ENCODE measurements around the gene MRPL55.

DNA sequence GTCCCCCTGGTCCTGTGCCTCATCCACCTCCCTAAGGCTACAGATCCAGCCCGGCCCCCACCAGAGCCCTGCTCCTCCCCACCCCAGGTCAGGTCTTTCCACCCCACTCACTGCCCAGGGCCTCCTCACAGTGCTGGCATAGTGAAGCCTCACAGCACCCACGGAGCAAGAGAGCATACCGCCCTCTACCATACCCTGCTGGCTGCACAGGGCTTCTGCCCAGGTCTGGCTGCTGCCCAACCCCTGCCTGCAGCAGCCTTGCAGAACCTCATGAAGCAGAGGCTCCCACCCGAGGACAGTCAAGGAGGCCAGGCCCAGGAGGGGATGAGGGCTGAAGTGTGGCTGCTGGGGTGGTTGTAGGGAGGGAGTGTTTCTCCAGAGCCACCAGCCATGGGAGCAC, 46.3 kb downstream of the MRPL55 start:
- no peak for TF ChIP-seq POLR2A (IDR thresholded peaks at IDR 0.05)
- TF ChIP-seq, protein P1, sequence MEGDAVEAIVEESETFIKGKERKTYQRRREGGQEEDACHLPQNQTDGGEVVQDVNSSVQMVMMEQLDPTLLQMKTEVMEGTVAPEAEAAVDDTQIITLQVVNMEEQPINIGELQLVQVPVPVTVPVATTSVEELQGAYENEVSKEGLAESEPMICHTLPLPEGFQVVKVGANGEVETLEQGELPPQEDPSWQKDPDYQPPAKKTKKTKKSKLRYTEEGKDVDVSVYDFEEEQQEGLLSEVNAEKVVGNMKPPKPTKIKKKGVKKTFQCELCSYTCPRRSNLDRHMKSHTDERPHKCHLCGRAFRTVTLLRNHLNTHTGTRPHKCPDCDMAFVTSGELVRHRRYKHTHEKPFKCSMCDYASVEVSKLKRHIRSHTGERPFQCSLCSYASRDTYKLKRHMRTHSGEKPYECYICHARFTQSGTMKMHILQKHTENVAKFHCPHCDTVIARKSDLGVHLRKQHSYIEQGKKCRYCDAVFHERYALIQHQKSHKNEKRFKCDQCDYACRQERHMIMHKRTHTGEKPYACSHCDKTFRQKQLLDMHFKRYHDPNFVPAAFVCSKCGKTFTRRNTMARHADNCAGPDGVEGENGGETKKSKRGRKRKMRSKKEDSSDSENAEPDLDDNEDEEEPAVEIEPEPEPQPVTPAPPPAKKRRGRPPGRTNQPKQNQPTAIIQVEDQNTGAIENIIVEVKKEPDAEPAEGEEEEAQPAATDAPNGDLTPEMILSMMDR (IDR thresholded peaks at IDR 0.05), result no peak

Measured in Peyer's patch (tissue), 4 donors.